HG03442 (cell line): Measurements from ENCODE around the gene FMN1.
A peak's percentile ranks its signal among the peaks of the same experiment; 100 is the strongest.

Experiments
- ATAC-seq: cut with Tn5 transposase; IDR thresholded peaks from one replicate; pipeline ENCODE4 v1.9.1; 2021; ENCODE audit warnings: mild to moderate bottlenecking, moderate library complexity; ENCODE audit not compliant: unreplicated experiment

FMN1 gene

DNA sequence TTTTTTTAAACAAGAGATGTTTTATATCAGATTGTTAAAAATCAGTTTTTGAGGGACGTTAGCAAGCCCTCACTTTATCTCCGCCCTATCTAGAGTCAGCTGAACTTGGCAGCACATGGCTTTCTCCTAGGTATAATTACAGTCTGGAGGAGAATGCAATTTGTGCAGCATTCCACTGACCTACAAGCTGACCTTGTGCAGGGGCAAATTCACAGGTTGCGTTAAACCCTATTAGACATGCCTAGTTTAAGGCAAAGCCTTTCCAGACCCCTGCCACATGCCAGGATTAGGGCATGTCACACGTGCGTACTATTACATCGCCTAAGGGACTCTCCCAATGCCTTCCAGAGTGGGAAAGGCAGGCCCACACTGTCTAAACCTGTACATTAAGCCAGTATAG is 252.7 kb downstream of the FMN1 start:
- no peak for ATAC-seq

DNA sequence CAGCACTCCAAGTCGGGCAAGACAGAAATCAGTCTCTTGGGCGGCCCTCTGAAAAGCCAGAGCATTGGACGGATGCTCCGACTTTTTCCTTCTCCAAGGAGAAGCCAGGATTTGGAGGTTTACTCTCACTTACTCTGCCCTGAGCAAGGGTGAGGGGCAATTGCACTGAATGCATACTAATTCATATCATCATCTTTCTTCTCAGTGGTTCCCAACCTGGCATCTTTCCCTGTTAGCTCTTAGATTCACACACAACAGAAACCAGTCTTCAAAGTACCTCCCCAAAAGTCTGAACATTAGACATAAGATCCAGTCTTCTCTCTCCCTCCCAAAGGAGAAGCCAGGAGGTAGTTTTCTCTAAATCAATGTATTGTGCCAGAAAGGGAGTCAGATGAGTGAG is 257.5 kb downstream of the FMN1 start:
- ATAC-seq: no peak

DNA sequence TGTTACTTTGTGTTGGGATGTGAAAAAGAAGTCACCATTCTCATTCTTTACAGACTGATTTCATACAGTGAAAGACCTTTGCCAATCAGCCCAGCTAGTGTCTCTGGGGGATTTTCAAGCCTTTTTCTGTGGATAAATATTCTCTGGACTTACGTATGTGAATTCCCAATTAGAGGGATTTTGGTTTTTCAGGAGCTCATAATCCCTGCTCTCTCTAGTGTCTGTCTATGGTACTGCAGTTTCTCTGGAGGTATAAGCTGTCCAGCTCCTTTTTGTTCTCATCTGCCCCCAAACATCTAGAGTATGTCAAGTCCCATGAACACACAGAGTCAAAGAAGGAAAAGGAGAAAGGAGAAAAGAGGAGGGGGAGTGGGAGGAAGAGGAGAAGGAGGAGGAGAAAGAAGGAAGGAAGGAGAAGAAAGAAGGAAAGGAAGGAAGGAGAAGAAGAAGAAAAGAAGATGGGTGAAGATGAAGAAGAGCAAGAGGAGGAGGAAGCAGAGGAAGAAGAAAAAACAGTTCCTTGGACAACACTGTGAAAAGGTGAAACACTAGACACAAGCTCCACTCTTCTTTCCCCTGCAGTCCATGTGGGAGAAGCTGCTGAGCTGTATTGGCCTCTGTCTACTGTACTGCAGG is 258.1 kb downstream of the FMN1 start:
- no peak for ATAC-seq

DNA sequence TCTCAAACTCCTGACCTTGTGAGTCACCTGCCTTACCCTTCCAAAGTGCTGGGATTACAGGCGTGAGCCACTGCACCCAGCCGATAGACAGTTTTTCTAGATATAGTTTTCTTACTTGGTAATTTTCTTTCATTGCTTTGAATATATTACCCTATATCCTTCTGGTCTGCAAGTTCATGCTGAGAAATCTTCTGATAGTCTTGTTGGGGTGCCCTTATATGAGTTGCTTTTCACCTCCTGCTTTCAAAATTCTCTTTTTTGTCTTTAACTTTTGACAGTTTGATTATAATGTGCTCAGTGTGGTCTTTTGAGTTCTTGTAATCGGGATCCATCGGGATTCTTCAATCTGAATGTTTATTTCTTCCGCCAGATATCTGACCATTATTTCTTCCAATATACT is 259.4 kb downstream of the FMN1 start:
- no peak for ATAC-seq

DNA sequence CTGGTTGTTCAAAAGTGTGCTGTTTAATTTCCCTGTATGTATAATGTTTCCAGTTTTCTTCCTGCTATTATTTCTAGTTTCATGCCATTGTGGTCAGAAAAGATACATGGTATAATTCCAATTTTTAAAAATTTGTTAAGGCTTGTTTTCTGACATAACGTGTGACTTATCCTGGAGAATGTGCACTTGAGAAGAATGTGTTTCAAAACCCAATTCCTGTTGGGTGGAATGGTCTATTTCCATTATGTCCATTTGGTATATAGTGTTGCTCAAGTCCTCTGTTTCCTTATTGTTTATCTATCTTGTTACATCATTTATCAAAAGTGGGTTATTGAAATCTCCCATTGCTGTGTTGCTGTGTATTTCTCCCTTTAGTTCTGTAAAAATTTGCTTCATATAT is 261.3 kb downstream of the FMN1 start:
- ATAC-seq: no peak

DNA sequence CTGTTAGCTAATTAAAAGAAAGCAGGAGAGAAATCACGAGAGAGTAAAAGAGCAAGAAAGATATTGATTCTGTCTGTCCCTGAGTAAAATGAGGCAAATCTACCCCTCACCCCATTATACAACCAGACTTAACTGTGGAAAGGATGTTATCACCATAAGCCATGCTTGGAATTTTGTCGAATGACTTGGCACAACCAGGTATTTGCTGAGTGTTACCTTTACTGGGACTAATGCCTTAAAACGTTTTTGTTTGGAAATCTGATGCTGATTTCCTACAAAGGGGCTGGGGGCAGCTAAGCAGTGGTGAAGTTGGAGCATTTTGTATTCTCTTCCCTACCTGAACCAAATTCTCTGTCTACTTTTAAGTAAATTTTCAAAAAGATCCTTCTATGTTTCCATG is 265.6 kb downstream of the FMN1 start:
- no peak for ATAC-seq

DNA sequence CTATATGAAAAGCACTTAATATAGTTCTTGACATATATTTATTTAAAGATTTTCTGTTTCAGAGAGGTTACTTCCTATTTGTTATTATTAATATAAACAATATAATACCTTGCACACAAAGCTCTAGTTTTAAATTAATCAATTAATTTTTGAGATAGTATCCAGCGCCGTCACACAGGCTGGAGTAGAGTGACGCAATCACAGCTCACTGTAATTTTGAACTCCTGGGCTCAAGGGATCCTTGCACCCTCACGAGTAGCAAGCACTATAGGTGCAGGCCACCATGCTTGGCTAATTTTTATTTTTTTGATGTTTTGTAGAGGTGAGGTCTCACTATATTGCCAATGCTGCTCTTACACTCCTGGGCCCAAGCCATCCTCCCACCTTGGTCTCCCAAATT is 267.4 kb downstream of the FMN1 start:
- ATAC-seq: no peak

DNA sequence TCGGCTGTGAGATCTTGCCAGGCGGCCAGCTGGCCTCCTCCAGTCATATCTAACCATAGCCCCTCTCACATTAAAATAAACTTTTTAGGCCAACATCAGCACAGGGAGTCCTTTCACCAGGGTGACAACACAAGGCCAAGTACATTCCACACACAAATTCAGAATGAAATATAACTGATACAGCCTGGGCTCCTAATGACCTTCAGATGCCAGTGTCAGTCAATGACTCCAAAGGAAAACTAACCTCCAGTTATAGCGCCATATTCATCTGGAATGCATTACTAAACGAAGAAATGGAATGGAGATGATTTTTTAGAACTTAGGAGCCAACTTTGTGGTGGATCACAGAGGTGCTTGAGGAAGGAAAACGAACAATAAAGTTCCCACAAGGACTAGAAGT is 271.3 kb downstream of the FMN1 start:
- no peak for ATAC-seq

DNA sequence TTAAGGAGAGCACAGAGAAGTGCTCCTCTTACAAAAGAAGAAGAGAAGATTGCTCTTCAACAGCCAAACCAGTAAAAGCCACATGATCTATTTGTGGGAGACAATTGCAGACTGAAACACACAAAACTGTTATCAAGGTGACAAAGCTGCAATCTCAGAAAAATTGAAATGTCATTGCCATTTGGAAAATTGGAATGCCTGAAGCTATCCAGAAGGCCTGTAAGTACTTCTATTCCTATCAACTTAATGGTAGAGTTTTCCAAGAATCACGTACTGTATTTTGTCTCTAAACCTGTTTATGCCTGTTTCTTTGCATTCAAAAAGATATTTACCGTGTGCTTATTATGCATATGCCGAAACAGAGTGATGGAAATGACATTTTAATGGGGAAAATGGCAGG is 272.0 kb downstream of the FMN1 start:
- no peak for ATAC-seq

DNA sequence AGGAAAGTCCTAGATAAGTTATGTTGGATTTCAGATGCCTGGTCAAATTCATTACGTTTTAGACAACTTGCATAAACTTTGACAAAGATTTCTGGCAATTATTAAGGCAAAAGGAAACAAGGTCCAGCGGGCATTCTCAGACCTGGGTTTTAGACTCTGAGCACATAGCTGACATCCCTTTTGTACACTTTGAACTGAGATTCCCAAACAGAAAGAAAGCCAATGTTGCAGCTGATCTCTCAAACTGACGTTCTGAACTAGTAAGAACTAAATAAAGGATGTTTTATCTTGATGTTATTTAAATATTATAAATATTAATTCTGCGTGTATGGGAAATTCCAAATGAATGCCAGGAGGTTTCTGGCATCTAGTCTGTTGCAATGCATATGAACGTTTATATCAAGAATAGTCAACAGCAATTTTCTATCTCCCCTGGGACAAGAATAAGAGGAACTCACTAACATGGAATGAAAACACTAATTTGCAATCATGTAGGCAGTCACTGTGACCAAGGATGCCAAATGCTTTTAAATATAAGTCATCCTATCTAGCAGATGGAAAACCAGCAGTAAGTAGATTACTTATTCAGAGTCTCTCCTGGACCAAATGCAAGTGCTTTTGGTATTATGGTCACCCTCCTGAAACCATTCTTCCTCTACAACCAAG is 274.6 kb downstream of the FMN1 start:
- ATAC-seq: no peak

DNA sequence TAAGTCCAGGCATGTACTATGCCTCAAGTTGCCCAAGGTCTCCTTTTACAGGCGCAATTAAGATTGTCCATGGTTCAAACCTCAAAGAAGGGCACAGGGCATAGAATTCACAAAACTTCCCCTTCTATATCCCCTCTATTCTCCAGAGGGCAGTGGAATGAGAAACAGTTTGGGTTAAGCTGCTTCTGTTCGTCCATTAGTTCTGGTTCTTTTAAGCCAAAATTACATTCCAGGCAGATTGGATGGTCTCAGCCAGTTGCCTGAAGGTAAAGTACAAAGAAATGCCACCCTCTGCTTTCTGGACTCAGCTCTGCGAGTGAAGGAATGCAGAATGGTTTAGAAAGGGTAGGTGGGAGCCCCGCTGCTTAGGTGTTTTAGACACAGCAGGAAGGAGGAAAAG is 276.0 kb downstream of the FMN1 start:
- no peak for ATAC-seq

DNA sequence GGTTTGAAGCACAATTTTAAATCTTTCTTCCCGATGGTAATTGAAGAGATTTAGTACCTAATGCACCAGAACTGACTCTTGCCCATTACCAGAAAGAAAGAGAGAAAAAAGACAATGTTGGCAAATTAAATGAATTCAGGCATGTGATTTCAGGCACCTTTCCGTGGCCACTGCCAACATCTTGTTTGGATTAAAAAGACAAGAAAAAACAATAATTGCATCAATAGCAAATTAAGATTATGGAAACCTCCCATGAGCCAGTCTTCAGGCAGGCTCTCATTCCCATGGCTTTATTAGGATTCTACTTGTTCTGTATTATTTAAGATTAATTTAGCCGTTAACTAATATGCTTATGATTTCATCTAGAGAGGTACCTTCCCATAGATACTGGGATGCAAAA is 283.7 kb downstream of the FMN1 start:
- ATAC-seq: no peak

DNA sequence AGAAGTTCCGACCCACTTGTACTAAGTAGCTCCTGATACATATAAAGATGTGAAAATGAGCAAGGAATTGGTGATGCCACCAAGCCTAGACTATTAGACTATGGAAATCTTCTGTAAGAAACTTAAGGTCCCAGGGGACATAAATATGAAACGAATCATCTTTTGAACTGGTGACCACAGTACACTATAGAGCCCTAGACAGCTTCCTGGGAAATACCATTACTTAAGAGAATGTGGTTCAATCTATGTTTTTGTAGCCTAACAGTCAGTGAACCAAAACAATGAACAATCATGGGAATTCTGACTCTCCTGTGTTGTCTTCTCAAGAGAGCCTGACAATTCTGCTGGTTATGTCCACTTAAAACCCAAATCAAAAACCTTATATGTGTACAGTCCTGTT is 285.1 kb downstream of the FMN1 start:
- ATAC-seq: peak; percentile 12

DNA sequence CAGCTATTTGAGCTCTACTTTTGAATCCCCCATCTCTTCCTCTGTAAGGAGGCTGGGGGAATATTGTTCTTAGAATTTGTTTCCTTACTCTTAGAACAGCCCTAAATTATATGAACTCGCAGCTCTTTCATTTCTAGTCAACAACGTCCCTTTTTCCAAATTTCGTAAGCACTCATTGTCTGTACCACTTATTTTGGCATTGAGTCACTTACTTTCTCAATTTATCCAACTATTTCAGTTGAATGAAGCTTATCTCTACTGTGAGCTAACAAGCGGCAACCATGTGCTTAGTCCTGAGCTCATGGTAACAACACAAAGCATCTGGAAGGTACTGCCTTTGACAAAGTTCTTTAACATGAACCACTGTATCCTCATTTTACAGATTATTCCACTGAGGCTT is 285.6 kb downstream of the FMN1 start:
- peak; percentile 4 for ATAC-seq

DNA sequence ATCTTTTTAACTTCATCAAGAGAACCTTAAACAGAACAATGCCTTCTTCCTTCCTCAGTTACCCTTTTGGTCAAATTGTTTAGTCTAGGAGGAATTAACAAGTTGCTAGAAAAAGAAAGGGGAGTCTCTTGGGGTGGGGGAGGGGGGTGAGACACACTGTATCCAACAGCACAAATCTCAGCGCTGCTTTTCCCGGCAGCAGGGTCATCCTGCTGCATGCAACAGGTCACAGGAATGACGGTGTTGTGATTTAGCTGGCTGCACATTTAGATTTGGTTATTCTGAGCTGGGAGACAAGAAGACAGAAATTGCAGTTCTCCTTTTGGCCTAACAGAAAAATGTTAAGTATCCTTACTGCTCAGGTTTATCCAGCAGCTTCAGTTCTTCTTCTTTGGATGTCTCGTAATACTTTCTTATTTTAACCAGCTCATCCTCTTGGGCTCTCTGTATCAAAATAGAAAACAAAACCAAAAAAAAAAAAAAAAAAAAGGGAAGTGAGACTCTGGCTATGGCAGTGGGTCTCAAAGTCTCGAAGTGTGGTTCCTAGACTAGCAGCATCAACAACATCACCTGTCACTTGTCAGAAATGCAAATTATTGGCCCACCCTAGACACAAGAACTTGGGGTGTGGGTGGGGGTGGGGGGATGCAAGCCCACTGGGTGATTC is 286.2 kb downstream of the FMN1 start:
- peak; percentile 85 for ATAC-seq

DNA sequence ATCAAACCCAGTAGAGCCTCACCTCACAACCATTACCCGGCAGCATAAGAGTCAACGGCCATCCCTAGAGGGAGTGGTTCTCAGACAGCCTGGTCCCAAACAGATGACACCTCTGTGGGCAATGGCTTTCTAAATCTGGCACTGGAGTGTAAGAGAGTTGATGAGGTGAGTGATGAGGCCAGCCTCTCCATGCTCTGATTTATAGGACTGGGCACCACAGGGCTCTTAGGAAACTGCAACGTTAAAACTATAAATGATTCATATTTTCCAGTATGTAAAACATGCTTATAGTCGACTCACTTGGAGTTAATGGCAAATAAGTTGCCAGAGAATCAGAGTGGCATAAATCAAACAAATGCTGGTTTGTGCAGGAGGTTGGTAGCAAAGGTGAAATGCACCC is 289.0 kb downstream of the FMN1 start:
- no peak for ATAC-seq

DNA sequence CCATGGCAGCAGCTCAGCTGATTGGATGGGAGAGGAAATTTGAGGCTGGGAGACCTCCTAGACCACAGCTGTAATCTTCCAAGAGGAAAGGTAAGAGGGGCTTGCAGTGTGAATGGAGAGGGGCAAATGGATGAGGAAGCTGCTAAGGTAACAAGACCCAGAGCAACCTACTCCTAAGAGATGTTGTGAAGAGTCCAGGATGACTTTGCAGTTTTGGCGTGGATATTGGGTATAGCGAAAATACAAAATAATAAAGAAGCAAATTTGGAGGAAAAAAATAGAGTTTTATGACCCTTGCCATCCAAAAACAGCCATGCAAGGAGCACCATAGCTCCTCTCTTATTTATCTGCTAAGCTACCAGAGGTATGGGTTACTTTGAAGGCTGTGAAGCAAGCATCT is 290.1 kb downstream of the FMN1 start:
- ATAC-seq: no peak

DNA sequence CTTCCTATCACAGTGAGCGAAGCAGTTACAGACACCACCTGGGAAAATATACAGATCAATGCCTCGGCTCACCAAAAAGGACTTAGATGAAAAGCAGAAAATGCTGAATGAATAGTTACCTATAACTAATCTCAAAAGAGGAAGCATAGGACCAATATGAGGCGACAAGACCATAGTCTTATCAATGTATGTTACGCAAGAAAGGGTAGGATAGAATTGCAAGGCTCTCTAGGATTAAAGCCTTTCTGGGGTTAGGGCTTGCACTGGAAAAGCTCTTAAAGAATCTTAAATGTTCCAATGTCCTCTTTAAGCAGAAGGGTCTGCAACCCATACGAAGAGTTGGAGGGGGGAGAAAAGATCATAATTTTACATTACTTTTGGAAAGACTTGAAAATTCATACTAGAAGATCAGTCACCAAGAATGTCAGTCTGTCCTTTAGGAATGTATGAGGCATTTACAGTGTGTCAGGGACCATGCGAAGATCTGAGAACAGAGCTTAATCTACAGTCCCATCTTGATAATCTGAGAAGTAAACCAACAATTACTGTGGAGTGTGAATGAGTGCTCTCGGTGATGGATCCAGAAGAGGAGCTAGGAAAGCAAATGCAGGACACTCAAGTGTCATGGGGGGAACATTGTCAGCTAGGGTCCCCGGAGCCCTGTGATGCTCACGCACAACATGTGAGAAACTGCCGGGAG is 290.8 kb downstream of the FMN1 start:
- no peak for ATAC-seq

DNA sequence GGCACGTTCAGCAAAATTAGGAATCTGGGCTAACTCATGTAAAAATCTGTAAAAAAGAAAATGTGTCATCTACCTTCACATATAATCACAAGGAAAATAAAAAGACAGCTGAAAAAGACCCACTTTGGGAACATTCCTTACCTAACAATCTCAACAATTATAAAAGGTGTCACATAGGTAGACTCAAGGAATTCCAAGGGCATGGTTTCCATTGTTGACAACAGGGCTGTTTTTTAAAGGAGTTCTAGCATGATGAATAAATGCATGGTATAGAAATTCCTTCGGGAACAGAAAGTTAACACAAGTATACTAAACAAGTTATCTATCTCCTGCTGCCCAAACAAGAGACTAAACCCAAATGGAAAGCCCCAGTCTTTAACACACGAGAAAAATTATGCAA is 292.5 kb downstream of the FMN1 start:
- no peak for ATAC-seq

DNA sequence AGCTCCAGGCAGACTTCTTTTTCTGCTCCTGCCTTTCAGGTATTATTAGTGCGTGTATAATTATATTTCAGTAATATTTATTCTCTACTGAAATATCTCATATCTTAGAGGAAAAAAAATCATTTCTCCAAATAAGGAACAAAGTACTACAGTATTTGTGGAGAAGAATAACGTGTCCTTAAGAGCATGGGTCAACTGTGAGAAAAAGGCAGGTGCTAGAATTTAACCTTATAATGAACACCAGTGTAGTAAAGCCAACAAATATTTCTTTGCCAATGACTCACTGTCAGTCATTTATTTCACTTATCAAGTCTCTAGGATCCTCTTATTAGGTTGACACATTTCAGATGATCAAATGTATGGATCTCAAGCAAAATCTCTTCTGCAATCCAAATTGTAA is 293.3 kb downstream of the FMN1 start:
- no peak for ATAC-seq

DNA sequence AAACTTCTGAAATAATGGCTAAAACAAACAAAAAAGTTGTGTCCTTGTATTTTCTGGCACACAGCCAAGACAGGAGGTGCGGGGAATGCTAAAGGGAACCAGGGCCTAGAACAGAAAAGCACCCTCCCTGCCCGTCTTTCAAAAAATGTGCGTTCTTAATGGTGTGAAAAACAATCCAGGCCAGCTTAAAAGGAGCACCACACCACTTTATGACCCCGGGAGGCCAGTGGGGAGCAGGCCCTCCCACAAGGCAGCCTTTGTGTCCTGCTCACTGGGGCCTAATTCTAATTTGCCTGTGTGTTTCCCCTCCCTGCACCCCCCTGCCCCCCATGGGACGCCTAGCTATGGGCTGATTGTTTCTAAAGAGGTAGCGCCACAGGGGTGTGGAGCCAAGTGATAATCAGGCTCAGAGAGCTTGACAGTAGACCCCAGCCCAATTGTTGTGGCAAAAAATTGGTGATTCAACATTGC is 295.4 kb downstream of the FMN1 start:
- ATAC-seq: no peak

DNA sequence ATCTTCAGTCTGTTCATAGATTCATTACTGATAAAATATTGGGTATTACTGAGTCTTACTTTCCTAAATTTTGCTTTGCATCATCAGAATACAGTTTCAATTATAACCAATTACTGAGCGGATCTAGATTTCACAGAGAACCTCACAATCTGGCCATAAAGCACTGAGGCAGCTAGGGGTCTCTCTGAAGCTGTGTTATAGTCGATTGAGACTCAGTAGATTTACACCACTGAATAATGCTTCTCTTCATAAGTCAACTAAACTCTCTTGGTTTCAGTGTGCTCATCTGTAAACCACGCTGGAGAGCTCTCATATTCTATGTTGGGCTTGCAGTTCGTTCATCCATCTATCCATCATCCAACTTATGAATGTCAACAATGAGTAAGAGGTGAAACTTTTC is 296.1 kb downstream of the FMN1 start:
- no peak for ATAC-seq
